Vagina (tissue), 2 donors: Measurements from ENCODE around the gene TTLL5. TPM values are rescaled to one million over a fixed set of nuclear protein-coding genes. Genes with fewer than 3 reads are reported as not detected.

Experiments used
- DNase-seq, 2 donors: peaks; one replicate each; pipeline ENCODE4 v3.0.0-alpha.2; 2017; ENCODE audit errors: extremely low spot score in 2 of 2
- H3K27ac ChIP-seq: fragments of 200-600 bp; sonication (generic); one replicate; pipeline ENCODE4 v1.5.1; 2019
- H3K27me3 ChIP-seq: fragments of 200-600 bp; sonication (generic); one replicate; pipeline ENCODE4 v1.5.1; 2019
- H3K36me3 ChIP-seq, 2 donors: fragments of 200-600 bp; sonication (generic); one replicate each; pipeline ENCODE4 v1.5.1; 2017 to 2019
- H3K4me1 ChIP-seq: fragments of 200-600 bp; sonication (generic); one replicate; pipeline ENCODE4 v1.5.1; 2019
- H3K4me3 ChIP-seq, 2 donors: fragments of 200-600 bp; sonication (generic); 1 replicate in 1 of 2; 2 replicates in 1 of 2; pipeline ENCODE4 v1.5.1; 2016 to 2019
- H3K9me3 ChIP-seq: fragments of 200-600 bp; sonication (generic); one replicate; pipeline ENCODE4 v1.5.1; 2019
- POLR2A ChIP-seq, 2 donors: fragments of 450-650 bp; IDR thresholded peaks; one replicate each; pipeline ENCODE4 v1.6.1; 2017; ENCODE audit warnings: antibody characterized with exemption in 2 of 2, mild to moderate bottlenecking in 2 of 2, moderate library complexity in 2 of 2
- POLR2AphosphoS5 ChIP-seq, 2 donors: sonication (generic); formaldehyde crosslinking; IDR thresholded peaks; one replicate each; pipeline ENCODE4 v1.9.0; 2017; ENCODE audit warnings: antibody characterized with exemption in 2 of 2, mild to moderate bottlenecking in 2 of 2, low read depth in 1 of 2; ENCODE audit not compliant: insufficient read depth in 1 of 2
- intact Hi-C: fragments of 100-400 bp; cut with DNase I; formaldehyde crosslinking; loops from one replicate; pipeline ENCODE4 v1.15.1; 2023
- total RNA-seq: library from RNA; depleted of rRNA; stranded (reverse); fragments of >200 nt; gene quantifications from one replicate; pipeline ENCODE4 v1.2.3, GENCODE V29; 2016
- TF ChIP-seq, protein P1 (sequence below), 3 experiments: fragments of 450-650 bp in 2 of 3; fragments of 200-600 bp in 1 of 3; sonication (generic) in 1 of 3; IDR thresholded peaks; one replicate each; pipeline ENCODE4 v1.5.1; 2017 to 2019; ENCODE audit warnings: antibody characterized with exemption in 3 of 3, mild to moderate bottlenecking in 2 of 3, moderate library complexity in 2 of 3

TTLL5 gene
- total RNA-seq, 1 donor from 2014 or later: 43.0 TPM

DNA sequence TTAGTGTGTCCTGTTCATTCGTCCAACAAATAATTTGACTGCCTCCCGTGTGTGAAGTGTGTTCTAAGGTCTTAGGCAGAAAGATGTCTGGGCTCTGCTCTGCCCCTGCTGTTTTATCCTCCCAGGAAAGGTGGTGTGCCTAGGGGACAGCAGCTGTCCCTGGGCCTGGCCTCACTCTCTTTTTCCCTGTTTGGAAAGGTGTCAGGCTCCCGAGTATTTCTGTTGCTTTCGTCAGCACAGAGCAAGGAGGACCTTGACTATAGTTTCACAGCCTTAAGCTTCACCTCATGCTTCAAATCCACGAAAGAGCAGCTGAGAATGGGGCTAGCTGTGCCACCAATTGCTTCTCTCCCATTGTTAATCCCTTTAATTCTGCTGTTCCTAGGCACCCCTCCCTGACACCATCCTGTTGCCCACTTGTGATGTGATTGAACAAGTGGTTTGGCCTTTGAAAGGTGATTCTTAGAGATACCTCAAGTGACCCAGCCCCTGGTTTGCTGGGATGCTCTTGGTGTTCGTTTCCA, 266.6 kb downstream of the TTLL5 start:
- intact Hi-C loops: no loop called here
- Histone ChIP-seq H3K27ac (no peak overlapping the region), H3K27me3 (no peaks in the 10 kb centered on the region), H3K4me3 (no peak overlapping the region), H3K4me1 (no peaks in the 10 kb centered on the region), H3K9me3 (no peaks in the 10 kb centered on the region), H3K36me3 (no peaks in the 10 kb centered on the region)
- no peak for DNase-seq
- TF ChIP-seq POLR2A (IDR thresholded peaks at IDR 0.05): no peak
- TF ChIP-seq POLR2AphosphoS5 (IDR thresholded peaks at IDR 0.05; ENCODE audit: insufficient read depth in 1 of 2, low read depth in 1 of 2): no peak
- TF ChIP-seq, protein P1, sequence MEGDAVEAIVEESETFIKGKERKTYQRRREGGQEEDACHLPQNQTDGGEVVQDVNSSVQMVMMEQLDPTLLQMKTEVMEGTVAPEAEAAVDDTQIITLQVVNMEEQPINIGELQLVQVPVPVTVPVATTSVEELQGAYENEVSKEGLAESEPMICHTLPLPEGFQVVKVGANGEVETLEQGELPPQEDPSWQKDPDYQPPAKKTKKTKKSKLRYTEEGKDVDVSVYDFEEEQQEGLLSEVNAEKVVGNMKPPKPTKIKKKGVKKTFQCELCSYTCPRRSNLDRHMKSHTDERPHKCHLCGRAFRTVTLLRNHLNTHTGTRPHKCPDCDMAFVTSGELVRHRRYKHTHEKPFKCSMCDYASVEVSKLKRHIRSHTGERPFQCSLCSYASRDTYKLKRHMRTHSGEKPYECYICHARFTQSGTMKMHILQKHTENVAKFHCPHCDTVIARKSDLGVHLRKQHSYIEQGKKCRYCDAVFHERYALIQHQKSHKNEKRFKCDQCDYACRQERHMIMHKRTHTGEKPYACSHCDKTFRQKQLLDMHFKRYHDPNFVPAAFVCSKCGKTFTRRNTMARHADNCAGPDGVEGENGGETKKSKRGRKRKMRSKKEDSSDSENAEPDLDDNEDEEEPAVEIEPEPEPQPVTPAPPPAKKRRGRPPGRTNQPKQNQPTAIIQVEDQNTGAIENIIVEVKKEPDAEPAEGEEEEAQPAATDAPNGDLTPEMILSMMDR (IDR thresholded peaks at IDR 0.05): no peak

DNA sequence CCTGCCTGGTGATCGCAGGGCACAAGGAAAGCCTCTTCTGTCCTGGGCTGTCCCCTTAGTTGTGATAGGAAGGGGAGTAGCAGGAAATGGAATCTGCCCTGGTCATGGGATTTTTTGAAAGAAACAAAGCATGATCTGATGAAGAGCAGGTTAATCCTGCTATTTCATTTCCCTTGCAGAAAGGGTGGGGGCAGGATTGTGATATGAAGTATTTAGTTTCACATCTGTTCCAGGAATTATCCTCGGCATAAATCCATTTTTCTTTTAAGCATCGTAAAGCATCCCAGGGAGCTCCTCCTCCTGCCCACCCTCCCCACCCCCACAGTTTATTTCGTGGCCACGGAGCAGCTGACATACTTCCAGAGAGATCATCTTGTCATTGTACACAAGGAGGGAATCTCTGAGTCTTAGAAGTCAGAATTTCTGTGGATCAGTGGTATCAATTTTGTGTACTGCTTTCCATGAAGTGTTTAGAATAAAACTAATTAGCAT, 267.7 kb downstream of the TTLL5 start:
- no peaks in the 10 kb centered on the region for H3K4me1 ChIP-seq
- peak overlapping the region in 1 of 2 donors; percentile 16 for H3K4me3 ChIP-seq
- no peak for DNase-seq
- intact Hi-C loops: no loop called here
- no peaks in the 10 kb centered on the region for H3K27me3 ChIP-seq
- no peaks in the 10 kb centered on the region for H3K9me3 ChIP-seq
- peak overlapping the region; percentile 15 for H3K27ac ChIP-seq
- H3K36me3 ChIP-seq: no peaks in the 10 kb centered on the region
- TF ChIP-seq, protein P1 (IDR thresholded peaks at IDR 0.05): no peak
- TF ChIP-seq POLR2AphosphoS5 (IDR thresholded peaks at IDR 0.05; ENCODE audit: insufficient read depth in 1 of 2, low read depth in 1 of 2) (no peak), POLR2A (IDR thresholded peaks at IDR 0.05) (no peak)

DNA sequence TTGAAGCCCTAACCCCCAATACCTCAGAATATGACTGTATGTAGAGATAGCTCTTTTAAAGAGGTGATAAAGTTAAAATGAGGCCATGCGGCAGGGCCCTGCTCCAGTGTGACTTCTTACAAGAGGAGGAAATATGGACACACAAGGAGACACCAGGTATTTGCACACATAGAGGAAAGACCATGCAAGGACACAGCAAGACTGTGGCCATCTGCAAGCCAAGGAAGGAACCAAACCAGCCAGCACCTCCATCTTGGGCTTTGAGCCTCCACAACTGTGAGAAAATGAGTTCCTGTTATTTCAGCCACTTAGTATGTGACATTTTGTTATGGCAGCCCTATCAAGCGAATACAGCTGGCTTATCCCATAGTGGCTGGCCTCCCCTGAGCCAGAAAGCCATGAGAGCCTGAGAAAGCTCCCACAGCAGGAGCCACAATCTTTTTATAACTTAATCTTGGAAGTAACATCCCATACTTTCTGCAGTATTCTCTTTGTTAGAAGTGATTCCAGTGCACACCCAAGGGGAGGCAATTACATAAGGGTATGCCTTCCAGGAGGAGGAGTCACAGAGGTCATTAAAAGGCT, 272.8 kb downstream of the TTLL5 start:
- Histone ChIP-seq H3K36me3 (no peaks in the 10 kb centered on the region), H3K4me3 (no peak overlapping the region), H3K27me3 (no peaks in the 10 kb centered on the region), H3K9me3 (no peaks in the 10 kb centered on the region), H3K27ac (no peak overlapping the region), H3K4me1 (no peaks in the 10 kb centered on the region)
- TF ChIP-seq, protein P1 (IDR thresholded peaks at IDR 0.05): no peak
- TF ChIP-seq POLR2A (IDR thresholded peaks at IDR 0.05): no peak
- no peak for TF ChIP-seq POLR2AphosphoS5 (IDR thresholded peaks at IDR 0.05; ENCODE audit: insufficient read depth in 1 of 2, low read depth in 1 of 2)
- intact Hi-C loops: no loop called here
- DNase-seq: no peak

DNA sequence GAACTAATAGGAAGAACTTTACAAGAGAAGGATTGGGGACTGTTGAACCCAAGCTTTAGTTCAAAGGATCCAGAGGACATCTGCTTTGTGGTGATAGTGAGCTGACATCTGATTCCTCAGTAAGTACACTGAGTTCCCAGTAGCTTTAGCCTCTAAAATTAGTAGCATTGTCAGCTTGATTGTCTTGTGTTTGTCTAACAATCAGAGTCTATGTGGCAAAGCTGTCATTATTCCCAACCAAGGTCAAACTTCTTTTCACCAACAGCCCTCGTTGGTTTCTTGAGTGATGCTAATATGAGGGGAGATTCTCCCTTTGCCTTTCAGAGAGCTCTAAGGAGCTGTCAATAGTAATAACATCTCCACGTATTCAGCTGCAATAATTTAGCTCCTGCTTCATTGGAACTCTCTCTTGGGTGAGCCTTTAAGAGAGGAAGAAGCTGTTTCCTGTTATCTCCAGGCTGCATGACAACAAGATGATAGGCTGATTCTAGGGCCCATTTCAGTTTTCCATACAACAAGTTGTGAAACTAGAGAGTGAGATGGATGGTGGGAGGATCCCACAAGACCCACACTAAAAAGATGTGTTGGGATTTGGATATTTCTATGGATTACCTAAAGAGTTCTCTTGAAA, 274.1 kb downstream of the TTLL5 start:
- Histone ChIP-seq H3K9me3 (no peaks in the 10 kb centered on the region), H3K27ac (no peak overlapping the region), H3K27me3 (no peaks in the 10 kb centered on the region), H3K4me1 (no peaks in the 10 kb centered on the region), H3K4me3 (no peak overlapping the region), H3K36me3 (no peaks in the 10 kb centered on the region)
- intact Hi-C loops: no loop called here
- DNase-seq: no peak
- TF ChIP-seq, protein P1 (IDR thresholded peaks at IDR 0.05): no peak
- no peak for TF ChIP-seq POLR2AphosphoS5 (IDR thresholded peaks at IDR 0.05; ENCODE audit: insufficient read depth in 1 of 2, low read depth in 1 of 2)
- no peak for TF ChIP-seq POLR2A (IDR thresholded peaks at IDR 0.05)

DNA sequence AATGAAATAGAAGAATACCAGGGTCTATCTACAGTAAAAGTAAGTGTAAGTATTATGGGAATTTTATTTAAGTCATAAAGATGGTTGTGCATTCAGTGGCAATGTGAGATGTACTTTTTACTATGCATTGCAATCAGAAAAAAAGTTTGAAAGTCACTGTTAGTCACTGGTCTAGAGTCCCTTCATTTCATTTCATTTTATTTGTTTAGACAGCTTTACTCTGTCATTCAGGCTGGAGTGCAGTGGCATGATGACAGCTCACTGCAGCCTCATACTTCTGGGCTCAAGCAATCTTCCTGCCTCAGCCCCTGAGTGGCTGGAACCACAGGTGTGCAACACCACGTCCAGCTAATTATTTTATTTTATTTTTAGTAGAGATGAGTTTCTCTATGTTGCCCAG, 278.2 kb downstream of the TTLL5 start:
- Histone ChIP-seq H3K4me3 (no peak overlapping the region), H3K27me3 (no peaks in the 10 kb centered on the region), H3K36me3 (no peaks in the 10 kb centered on the region), H3K4me1 (no peaks in the 10 kb centered on the region), H3K27ac (no peak overlapping the region), H3K9me3 (no peaks in the 10 kb centered on the region)
- DNase-seq: no peak
- no peak for TF ChIP-seq POLR2AphosphoS5 (IDR thresholded peaks at IDR 0.05; ENCODE audit: insufficient read depth in 1 of 2, low read depth in 1 of 2)
- TF ChIP-seq POLR2A (IDR thresholded peaks at IDR 0.05): no peak
- TF ChIP-seq, protein P1 (IDR thresholded peaks at IDR 0.05): no peak
- intact Hi-C loops: no loop called here
